WTC11 (cell line): ENCODE data around the gene ASTN1. TPM values are rescaled to one million over a fixed set of nuclear protein-coding genes. Genes with fewer than 3 reads are reported as not detected.

Experiments
- ATAC-seq: fragments of 200-7000 bp; cut with Tn5 transposase; 2 replicates; pipeline ENCODE4 v1.10.0; 2021; ENCODE audit warnings: mild to moderate bottlenecking, moderate library complexity
- CTCF ChIA-PET: fragments of 300-600 bp; sonication (Branson Sonifier 250); formaldehyde crosslinking; loops from one replicate; lab custom pipeline; 2021; ENCODE audit warnings: antibody characterized with exemption; lab: Charles Lee
- POLR2A ChIA-PET: fragments of 350-600 bp; sonication (Branson Sonifier 250); formaldehyde crosslinking; loops from one replicate; lab custom pipeline; 2021; ENCODE audit warnings: antibody characterized with exemption; lab: Charles Lee
- DNase-seq: peaks from one replicate; pipeline ENCODE4 v3.0.0; 2021; ENCODE audit warnings: low spot score
- H3K27ac Mint-ChIP-seq: 2 replicates; pipeline ENCODE4 v1.8.0; 2021; ENCODE audit warnings: mixed read lengths
- H3K27me3 Mint-ChIP-seq: 2 replicates; pipeline ENCODE4 v1.8.0; 2021; ENCODE audit warnings: low read depth, mild to moderate bottlenecking, moderate library complexity, mixed read lengths
- H3K36me3 Mint-ChIP-seq: 2 replicates; pipeline ENCODE4 v1.8.0; 2021; ENCODE audit warnings: mixed read lengths
- H3K4me1 Mint-ChIP-seq: 2 replicates; pipeline ENCODE4 v1.8.0; 2022; ENCODE audit warnings: mixed read lengths
- H3K4me3 Mint-ChIP-seq: 2 replicates; pipeline ENCODE4 v1.8.0; 2021; ENCODE audit warnings: mild to moderate bottlenecking, moderate library complexity, mixed read lengths
- H3K9me3 Mint-ChIP-seq: 2 replicates; pipeline ENCODE4 v1.8.0; 2021; ENCODE audit warnings: mixed read lengths
- FOXK1 ChIP-seq: sonication (generic); formaldehyde crosslinking; IDR thresholded peaks from 2 replicates; pipeline ENCODE4 v1.8.0; 2022; ENCODE audit warnings: mild to moderate bottlenecking, moderate library complexity, missing genetic modification reagents
- GRHL2 ChIP-seq: fragments of 250-450 bp; sonication (Bioruptor Pico); IDR thresholded peaks from 2 replicates; pipeline ENCODE4 v1.8.0; 2022; ENCODE audit warnings: mild to moderate bottlenecking, moderate library complexity; ENCODE audit not compliant: insufficient replicate concordance, severe bottlenecking
- MYBL2 ChIP-seq: sonication (generic); formaldehyde crosslinking; IDR thresholded peaks from 2 replicates; pipeline ENCODE4 v1.8.1; 2023; ENCODE audit warnings: mild to moderate bottlenecking, moderate library complexity, missing genetic modification reagents
- NFATC4 ChIP-seq: fragments of 250-450 bp; sonication (Bioruptor Pico); IDR thresholded peaks from 2 replicates; pipeline ENCODE4 v1.9.0; 2021; ENCODE audit warnings: mild to moderate bottlenecking
- RORB ChIP-seq: fragments of 250-450 bp; sonication (Bioruptor Pico); IDR thresholded peaks from 2 replicates; pipeline ENCODE4 v1.9.0; 2021; ENCODE audit warnings: mild to moderate bottlenecking
- SMAD4 ChIP-seq: sonication (generic); formaldehyde crosslinking; IDR thresholded peaks from 2 replicates; pipeline ENCODE4 v1.8.0; 2022; ENCODE audit warnings: mild to moderate bottlenecking, missing genetic modification reagents
- ZNF121 ChIP-seq: sonication (generic); formaldehyde crosslinking; IDR thresholded peaks from 2 replicates; pipeline ENCODE4 v1.8.0; 2023; ENCODE audit warnings: missing genetic modification reagents
- ZNF219 ChIP-seq: sonication (generic); formaldehyde crosslinking; IDR thresholded peaks from 2 replicates; pipeline ENCODE4 v1.8.0; 2023; ENCODE audit warnings: missing genetic modification reagents, mild to moderate bottlenecking, borderline replicate concordance
- ZNF232 ChIP-seq: sonication (generic); formaldehyde crosslinking; IDR thresholded peaks from 2 replicates; pipeline ENCODE4 v1.8.0; 2022; ENCODE audit warnings: mild to moderate bottlenecking, missing genetic modification reagents
- ZNF416 ChIP-seq: fragments of 250-450 bp; sonication (Bioruptor Pico); IDR thresholded peaks from 2 replicates; pipeline ENCODE4 v1.9.0; 2021; ENCODE audit warnings: mild to moderate bottlenecking, inconsistent platforms
- total RNA-seq: library from RNA; stranded (reverse); gene quantifications from 3 replicates; pipeline ENCODE4 v1.2.3, GENCODE V29; 2021
- TF ChIP-seq, protein P1 (sequence below): sonication (generic); formaldehyde crosslinking; IDR thresholded peaks from 2 replicates; pipeline ENCODE4 v1.8.0; 2022; ENCODE audit warnings: mild to moderate bottlenecking, missing genetic modification reagents
- TF ChIP-seq, protein P2 (sequence below): sonication (generic); formaldehyde crosslinking; conservative IDR thresholded peaks from 2 replicates; pipeline ENCODE4 v1.8.1; 2022; ENCODE audit warnings: mild to moderate bottlenecking, missing genetic modification reagents
- TF ChIP-seq, protein P3 (sequence below): sonication (generic); formaldehyde crosslinking; IDR thresholded peaks from 2 replicates; pipeline ENCODE4 v1.8.0; 2023; ENCODE audit warnings: missing genetic modification reagents, mild to moderate bottlenecking, borderline replicate concordance
- TF ChIP-seq, protein P4 (sequence below): fragments of 250-450 bp; sonication (Bioruptor Pico); conservative IDR thresholded peaks from 2 replicates; pipeline ENCODE4 v1.9.0; 2021; ENCODE audit warnings: mild to moderate bottlenecking
- TF ChIP-seq, protein P5 (sequence below): sonication (generic); formaldehyde crosslinking; IDR thresholded peaks from 2 replicates; pipeline ENCODE4 v1.8.1; 2022; ENCODE audit warnings: missing genetic modification reagents, borderline replicate concordance
- TF ChIP-seq, protein P6 (sequence below): sonication (generic); formaldehyde crosslinking; IDR thresholded peaks from 2 replicates; pipeline ENCODE4 v1.8.0; 2023; ENCODE audit warnings: missing genetic modification reagents

Gene ASTN1
- total RNA-seq, 1 experiment from 2014 or later: 3.4 TPM

DNA sequence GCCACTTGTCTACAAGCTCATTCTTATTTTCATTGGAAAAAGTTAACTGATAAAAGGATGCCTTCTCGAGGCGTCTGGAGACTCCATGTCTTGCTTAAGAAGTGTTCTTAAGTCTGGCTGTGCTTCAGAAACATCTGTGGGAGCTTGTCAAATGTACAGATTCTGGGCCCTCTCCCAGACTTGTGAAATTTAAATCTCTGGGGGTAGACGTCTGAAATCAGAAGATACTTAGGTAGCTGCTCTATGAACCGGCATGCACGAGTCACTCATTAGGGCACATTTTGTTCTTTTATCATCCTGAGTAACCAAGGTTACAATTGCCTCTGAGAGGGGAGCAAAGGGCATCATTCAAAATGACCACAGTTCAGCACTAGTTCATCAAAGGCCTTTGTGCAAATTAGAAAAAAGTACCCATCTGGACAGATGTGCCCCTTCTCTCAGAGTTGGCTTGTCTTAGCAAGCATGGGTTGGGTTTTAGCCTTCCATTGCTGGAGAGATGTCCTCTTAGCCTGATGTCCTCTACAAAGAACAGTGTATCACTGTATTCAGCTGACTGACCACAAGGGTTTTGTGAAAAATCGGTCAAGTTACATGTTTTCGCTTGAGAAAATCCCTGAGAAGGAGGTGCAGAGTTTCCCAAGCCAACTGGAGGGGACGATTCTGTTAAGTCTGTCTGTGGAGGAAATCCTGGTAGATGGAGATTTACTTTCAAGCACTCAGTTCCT is 156.9 kb downstream of the ASTN1 start:
- H3K4me1 Mint-ChIP-seq: peaks cover 8% of the 10 kb centered on the region
- H3K27ac Mint-ChIP-seq: no peak overlapping the region
- no peaks in the 10 kb centered on the region for H3K36me3 Mint-ChIP-seq
- TF ChIP-seq, protein P1, sequence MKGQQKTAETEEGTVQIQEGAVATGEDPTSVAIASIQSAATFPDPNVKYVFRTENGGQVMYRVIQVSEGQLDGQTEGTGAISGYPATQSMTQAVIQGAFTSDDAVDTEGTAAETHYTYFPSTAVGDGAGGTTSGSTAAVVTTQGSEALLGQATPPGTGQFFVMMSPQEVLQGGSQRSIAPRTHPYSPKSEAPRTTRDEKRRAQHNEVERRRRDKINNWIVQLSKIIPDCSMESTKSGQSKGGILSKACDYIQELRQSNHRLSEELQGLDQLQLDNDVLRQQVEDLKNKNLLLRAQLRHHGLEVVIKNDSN (CRISPR knock-in tag): no peak
- TF ChIP-seq ZNF121 (no peak), FOXK1 (CRISPR knock-in tag) (no peak), ZNF219 (CRISPR knock-in tag) (no peak), RORB (CRISPR knock-in tag) (no peak), MYBL2 (no peak), GRHL2 (CRISPR knock-in tag) (no peak)
- TF ChIP-seq, protein P2, sequence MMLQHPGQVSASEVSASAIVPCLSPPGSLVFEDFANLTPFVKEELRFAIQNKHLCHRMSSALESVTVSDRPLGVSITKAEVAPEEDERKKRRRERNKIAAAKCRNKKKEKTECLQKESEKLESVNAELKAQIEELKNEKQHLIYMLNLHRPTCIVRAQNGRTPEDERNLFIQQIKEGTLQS (CRISPR knock-in tag): no peak
- TF ChIP-seq, protein P3, sequence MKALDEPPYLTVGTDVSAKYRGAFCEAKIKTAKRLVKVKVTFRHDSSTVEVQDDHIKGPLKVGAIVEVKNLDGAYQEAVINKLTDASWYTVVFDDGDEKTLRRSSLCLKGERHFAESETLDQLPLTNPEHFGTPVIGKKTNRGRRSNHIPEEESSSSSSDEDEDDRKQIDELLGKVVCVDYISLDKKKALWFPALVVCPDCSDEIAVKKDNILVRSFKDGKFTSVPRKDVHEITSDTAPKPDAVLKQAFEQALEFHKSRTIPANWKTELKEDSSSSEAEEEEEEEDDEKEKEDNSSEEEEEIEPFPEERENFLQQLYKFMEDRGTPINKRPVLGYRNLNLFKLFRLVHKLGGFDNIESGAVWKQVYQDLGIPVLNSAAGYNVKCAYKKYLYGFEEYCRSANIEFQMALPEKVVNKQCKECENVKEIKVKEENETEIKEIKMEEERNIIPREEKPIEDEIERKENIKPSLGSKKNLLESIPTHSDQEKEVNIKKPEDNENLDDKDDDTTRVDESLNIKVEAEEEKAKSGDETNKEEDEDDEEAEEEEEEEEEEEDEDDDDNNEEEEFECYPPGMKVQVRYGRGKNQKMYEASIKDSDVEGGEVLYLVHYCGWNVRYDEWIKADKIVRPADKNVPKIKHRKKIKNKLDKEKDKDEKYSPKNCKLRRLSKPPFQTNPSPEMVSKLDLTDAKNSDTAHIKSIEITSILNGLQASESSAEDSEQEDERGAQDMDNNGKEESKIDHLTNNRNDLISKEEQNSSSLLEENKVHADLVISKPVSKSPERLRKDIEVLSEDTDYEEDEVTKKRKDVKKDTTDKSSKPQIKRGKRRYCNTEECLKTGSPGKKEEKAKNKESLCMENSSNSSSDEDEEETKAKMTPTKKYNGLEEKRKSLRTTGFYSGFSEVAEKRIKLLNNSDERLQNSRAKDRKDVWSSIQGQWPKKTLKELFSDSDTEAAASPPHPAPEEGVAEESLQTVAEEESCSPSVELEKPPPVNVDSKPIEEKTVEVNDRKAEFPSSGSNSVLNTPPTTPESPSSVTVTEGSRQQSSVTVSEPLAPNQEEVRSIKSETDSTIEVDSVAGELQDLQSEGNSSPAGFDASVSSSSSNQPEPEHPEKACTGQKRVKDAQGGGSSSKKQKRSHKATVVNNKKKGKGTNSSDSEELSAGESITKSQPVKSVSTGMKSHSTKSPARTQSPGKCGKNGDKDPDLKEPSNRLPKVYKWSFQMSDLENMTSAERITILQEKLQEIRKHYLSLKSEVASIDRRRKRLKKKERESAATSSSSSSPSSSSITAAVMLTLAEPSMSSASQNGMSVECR: no peak
- TF ChIP-seq, protein P4, sequence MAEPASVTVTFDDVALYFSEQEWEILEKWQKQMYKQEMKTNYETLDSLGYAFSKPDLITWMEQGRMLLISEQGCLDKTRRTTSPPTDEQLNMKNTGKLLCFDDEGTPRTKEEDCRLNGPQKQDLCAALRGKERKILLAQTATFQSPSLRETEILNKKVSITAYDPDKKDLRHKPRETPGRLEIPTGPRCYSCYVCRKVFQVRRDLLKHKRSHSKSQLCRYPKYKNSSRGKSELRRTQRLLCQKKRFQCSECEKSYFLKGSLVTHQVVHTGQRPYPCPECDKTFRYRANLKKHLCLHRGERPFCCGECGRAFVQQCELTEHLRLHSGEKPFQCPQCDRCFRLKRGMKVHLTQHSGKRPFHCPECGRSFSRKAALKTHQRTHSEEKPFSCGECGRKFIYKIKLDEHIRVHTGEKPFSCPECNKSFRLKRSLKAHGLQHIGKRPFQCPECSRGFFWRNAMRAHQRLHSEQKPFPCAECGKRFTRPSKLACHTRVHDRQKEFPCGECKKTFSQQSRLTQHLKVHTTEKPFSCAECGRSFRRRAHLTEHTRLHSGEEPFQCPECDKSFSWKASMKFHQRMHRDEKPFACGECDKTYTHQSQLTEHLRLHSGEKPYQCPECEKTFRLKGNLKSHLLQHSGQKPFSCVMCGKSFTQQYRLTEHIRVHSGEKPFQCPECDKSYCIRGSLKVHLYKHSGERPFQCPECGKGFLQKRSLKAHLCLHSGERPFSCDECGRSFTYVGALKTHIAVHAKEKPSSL (CRISPR knock-in tag): no peak
- CTCF ChIA-PET: interaction anchor here (0.6 kb wide), 1 partner anchor 36 kb away, joined by 6 read pairs; no protein-coding TSS in a partner anchor
- no peak overlapping the region for H3K4me3 Mint-ChIP-seq
- no peaks in the 10 kb centered on the region for H3K27me3 Mint-ChIP-seq
- DNase-seq (no peak), ATAC-seq (no peak)
- POLR2A ChIA-PET: no interaction called here
- H3K9me3 Mint-ChIP-seq: no peaks in the 10 kb centered on the region

DNA sequence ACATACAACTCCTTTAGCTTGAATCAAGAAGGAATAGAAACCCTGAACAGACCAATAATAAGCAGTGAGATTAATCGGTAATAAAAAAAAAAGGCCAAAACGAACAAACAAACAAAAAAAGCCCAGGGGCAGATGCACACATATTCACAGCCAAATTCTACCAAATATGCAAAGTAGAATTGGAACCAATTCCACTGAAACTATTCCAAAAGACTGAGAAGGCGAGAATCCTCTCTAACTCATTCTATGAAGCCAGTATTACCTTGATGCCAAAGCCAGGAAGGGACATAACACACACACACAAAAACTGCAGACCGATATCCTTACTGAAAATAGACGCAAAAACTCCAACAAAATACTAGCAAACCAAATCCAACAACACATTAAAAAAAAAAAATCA is 161.6 kb downstream of the ASTN1 start:
- ChIA-PET POLR2A (interaction anchor here (0.6 kb wide), 1 partner anchor 41 kb away, joined by 3 read pairs; no protein-coding TSS in a partner anchor), CTCF (no interaction called here)
- DNase-seq: no peak
- Mint-ChIP-seq H3K4me1 (peaks cover 5% of the 10 kb centered on the region), H3K9me3 (no peaks in the 10 kb centered on the region), H3K4me3 (no peak overlapping the region), H3K27me3 (no peaks in the 10 kb centered on the region), H3K27ac (no peak overlapping the region), H3K36me3 (no peaks in the 10 kb centered on the region)
- TF ChIP-seq, protein P5, sequence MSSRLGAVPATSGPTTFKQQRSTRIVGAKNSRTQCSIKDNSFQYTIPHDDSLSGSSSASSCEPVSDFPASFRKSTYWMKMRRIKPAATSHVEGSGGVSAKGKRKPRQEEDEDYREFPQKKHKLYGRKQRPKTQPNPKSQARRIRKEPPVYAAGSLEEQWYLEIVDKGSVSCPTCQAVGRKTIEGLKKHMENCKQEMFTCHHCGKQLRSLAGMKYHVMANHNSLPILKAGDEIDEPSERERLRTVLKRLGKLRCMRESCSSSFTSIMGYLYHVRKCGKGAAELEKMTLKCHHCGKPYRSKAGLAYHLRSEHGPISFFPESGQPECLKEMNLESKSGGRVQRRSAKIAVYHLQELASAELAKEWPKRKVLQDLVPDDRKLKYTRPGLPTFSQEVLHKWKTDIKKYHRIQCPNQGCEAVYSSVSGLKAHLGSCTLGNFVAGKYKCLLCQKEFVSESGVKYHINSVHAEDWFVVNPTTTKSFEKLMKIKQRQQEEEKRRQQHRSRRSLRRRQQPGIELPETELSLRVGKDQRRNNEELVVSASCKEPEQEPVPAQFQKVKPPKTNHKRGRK (CRISPR knock-in tag): no peak
- no peak for TF ChIP-seq MYBL2
- no peak for TF ChIP-seq ZNF232 (CRISPR knock-in tag)
- TF ChIP-seq, protein P3: no peak
- TF ChIP-seq, protein P1 (CRISPR knock-in tag): no peak
- TF ChIP-seq ZNF416 (CRISPR knock-in tag): no peak
- no peak for TF ChIP-seq SMAD4 (CRISPR knock-in tag)
- TF ChIP-seq, protein P6, sequence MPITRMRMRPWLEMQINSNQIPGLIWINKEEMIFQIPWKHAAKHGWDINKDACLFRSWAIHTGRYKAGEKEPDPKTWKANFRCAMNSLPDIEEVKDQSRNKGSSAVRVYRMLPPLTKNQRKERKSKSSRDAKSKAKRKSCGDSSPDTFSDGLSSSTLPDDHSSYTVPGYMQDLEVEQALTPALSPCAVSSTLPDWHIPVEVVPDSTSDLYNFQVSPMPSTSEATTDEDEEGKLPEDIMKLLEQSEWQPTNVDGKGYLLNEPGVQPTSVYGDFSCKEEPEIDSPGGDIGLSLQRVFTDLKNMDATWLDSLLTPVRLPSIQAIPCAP (CRISPR knock-in tag): no peak
- no peak for TF ChIP-seq ZNF121
- TF ChIP-seq NFATC4 (CRISPR knock-in tag): no peak
- no peak for ATAC-seq
